K562 (cell line): ENCODE measurements around the gene ERC2. TPM values are rescaled to one million over a fixed set of nuclear protein-coding genes. Genes with fewer than 3 reads are reported as not detected.
A peak's percentile ranks its signal among the peaks of the same experiment; 100 is the strongest.

Experiments
- CHD4 ChIP-seq: fragments of 200-600 bp; sonication (generic); IDR thresholded peaks from 3 replicates; pipeline ENCODE4 v1.6.1; 2012; ENCODE audit warnings: low read depth, mild to moderate bottlenecking, mixed read lengths, low read length, inconsistent platforms; ENCODE audit not compliant: insufficient read depth, insufficient replicate concordance, poor library complexity, severe bottlenecking
- FOS ChIP-seq: IDR thresholded peaks from 3 replicates; pipeline ENCODE4 v1.6.1; 2011; ENCODE audit not compliant: insufficient read length; ENCODE audit errors: extremely low read depth
- FOSL1 ChIP-seq: fragments of 200-800 bp; sonication (Bioruptor generic); conservative IDR thresholded peaks from 2 replicates; pipeline ENCODE4 v1.6.1; 2016; ENCODE audit warnings: missing genetic modification characterization, missing compliant biosample characterization
- GATAD2A ChIP-seq: fragments of 450-650 bp; IDR thresholded peaks from 2 replicates; pipeline ENCODE4 v1.6.1; 2017
- KLF10 ChIP-seq: fragments of 250-450 bp; sonication (Bioruptor Pico); IDR thresholded peaks from 2 replicates; pipeline ENCODE4 v1.6.1; 2021; ENCODE audit warnings: matching md5 sums
- LARP7 ChIP-seq: fragments of 450-650 bp; IDR thresholded peaks from 2 replicates; pipeline ENCODE4 v1.6.1; 2016
- MECOM ChIP-seq: fragments of 250-450 bp; sonication (Bioruptor Pico); IDR thresholded peaks from 2 replicates; pipeline ENCODE4 v1.8.0; 2022; ENCODE audit warnings: inconsistent platforms
- MEF2D ChIP-seq: conservative IDR thresholded peaks from 2 replicates; pipeline ENCODE4 v1.6.1; 2016; ENCODE audit warnings: low read depth, missing genetic modification characterization, missing compliant biosample characterization
- NFYB ChIP-seq: IDR thresholded peaks from 2 replicates; pipeline ENCODE4 v1.6.1; 2011; ENCODE audit warnings: mild to moderate bottlenecking, moderate library complexity; ENCODE audit not compliant: insufficient read length; ENCODE audit errors: extremely low read depth
- RAD51 ChIP-seq: fragments of 450-650 bp; IDR thresholded peaks from 2 replicates; pipeline ENCODE4 v1.7.1; 2016; ENCODE audit warnings: low read depth, mild to moderate bottlenecking, borderline replicate concordance
- SP1 ChIP-seq: sonication (generic); formaldehyde crosslinking; IDR thresholded peaks from 2 replicates; pipeline ENCODE4 v1.8.1; 2022; ENCODE audit warnings: mild to moderate bottlenecking, missing genetic modification reagents
- TAL1 ChIP-seq: fragments of 450-650 bp; IDR thresholded peaks from 2 replicates; pipeline ENCODE4 v1.6.1; 2016; ENCODE audit warnings: mild to moderate bottlenecking
- TFE3 ChIP-seq: fragments of 450-650 bp; formaldehyde crosslinking; IDR thresholded peaks from 2 replicates; pipeline ENCODE4 v1.4.0; 2020; ENCODE audit warnings: mild to moderate bottlenecking, mixed read lengths
- USF1 ChIP-seq: sonication (generic); formaldehyde crosslinking; IDR thresholded peaks from 2 replicates; pipeline ENCODE4 v1.9.0; 2022; ENCODE audit warnings: mild to moderate bottlenecking, missing genetic modification reagents
- polyA plus RNA-seq, 8 experiments: library from polyadenylated mRNA; depleted of rRNA in 4 of 8; stranded (reverse) in 5 of 8; unstranded in 3 of 8; fragments of >200 nt; fragmentation: Nextera tagmentation in 2 of 8; fragmentation: Illumina TruSeq in 1 of 8; extraction: Ambion mirVana in 2 of 8; extraction: Trizol in 1 of 8; gene quantifications; 2 replicates each; pipeline versions ENCODE4 v1.2.1 to v1.2.3, GENCODE V29; 2011 to 2014; ENCODE audit warnings: inconsistent platforms in 1 of 8, missing spikeins in 1 of 8
- total RNA-seq, 7 experiments: library from RNA; depleted of rRNA in 6 of 7; stranded (reverse); fragments of >200 nt in 6 of 7; fragmentation: Illumina TruSeq in 2 of 7; extraction: Trizol in 2 of 7; gene quantifications; 2 replicates each; pipeline versions ENCODE4 v1.2.1 to v1.2.3, GENCODE V29; 2011 to 2021; ENCODE audit warnings: low replicate concordance in 1 of 7
- TF ChIP-seq, protein P1 (sequence below): fragments of 450-650 bp; IDR thresholded peaks from 2 replicates; pipeline ENCODE4 v1.7.0; 2016; ENCODE audit warnings: borderline replicate concordance

Gene ERC2
- total and polyA plus RNA-seq, 9 of the 15 experiments (the other 6 are each of a cell fraction or from before 2014, with no cell fraction given), result 0.04 to 0.18 (median 0.07) TPM; not detected in 2

GRCh38 chr3:55609230-55609827, 858.9 kb downstream of the ERC2 start (continued):
- TF ChIP-seq FOSL1 (no peak), USF1 (CRISPR knock-in tag) (peak; percentile 40; the same call in 1 of the 2 replicates), FOS (peak; percentile 11), GATAD2A (no peak), LARP7 (no peak), NFYB (peak; percentile 57), CHD4 (no peak), MECOM (CRISPR knock-in tag) (no peak), TAL1 (no peak), MEF2D (tag) (no peak), TFE3 (CRISPR knock-in tag) (no peak), SP1 (CRISPR knock-in tag) (no peak), KLF10 (no peak), RAD51 (peak; percentile 39; the same call in 1 of the 2 replicates)
- TF ChIP-seq, protein P1, sequence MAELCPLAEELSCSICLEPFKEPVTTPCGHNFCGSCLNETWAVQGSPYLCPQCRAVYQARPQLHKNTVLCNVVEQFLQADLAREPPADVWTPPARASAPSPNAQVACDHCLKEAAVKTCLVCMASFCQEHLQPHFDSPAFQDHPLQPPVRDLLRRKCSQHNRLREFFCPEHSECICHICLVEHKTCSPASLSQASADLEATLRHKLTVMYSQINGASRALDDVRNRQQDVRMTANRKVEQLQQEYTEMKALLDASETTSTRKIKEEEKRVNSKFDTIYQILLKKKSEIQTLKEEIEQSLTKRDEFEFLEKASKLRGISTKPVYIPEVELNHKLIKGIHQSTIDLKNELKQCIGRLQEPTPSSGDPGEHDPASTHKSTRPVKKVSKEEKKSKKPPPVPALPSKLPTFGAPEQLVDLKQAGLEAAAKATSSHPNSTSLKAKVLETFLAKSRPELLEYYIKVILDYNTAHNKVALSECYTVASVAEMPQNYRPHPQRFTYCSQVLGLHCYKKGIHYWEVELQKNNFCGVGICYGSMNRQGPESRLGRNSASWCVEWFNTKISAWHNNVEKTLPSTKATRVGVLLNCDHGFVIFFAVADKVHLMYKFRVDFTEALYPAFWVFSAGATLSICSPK, result no peak
- TF ChIP-seq, all 486 proteins: peak for 8
